ENCODE measurements around the gene LRP5. TPM values are rescaled to one million over a fixed set of nuclear protein-coding genes. Genes with fewer than 3 reads are reported as not detected.
A peak's percentile ranks its signal among the peaks of the same experiment; 100 is the strongest.

The LRP5 gene
- polyA plus RNA-seq, 3 donors, result 0.23 to 0.29 TPM; not detected in 1

DNA sequence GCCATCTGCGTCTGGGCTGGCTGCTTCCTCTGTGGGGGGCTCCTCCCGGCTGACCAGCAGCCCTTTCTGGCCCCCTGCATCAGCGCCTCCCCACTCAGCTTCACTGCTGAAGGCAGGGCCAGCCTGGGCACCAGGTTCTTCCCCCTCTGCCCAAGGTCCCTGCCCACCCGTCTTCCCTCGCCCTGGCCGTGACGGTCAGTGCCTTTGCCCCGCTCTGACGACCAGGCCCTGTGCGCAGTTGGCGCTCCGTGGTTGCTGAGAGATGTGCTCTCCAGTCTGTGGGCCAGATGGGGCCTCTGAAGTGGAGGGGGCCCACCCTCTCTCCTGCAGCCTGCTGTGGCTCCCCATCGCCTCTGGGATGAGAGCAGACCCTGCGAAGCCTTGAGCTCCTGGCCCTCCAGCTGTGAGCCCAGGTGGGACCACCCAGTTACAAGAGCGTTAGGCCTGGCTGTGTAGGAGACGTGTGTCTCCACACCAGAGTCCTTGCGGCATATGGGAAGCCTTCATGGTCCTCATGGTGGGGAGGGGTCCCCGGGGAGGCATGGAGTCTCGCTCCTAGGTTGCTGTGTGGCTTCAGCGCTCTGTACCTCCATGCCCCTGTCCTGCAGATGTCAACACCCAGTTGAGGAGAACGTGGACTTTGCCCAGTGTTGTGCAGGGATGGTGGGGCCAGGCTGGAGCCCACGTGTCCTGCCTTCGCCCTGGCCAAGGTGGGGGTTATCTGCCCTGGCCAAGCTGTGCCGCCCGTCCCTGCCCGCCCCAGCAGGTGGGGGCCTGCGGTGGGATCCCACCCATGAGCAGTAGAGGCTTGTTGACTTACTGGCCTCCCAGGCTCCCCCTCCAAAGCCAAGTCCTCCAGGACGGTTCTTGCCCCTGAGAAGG is 14.2 kb downstream of the LRP5 start:
- DNase-seq, result no peak
- Histone ChIP-seq H3K4me1 (ENCODE audit: control insufficient read depth in 1 of 2, insufficient read depth in 2 of 2, low read length in 2 of 2) (peaks cover 26 to 32% of the 10 kb centered on the region in 2 donors), H3K4me2 (replicated peaks; ENCODE audit: extremely low read depth, low read length, poor library complexity, severe bottlenecking) (no peak overlapping the region), H2AFZ (ENCODE audit: insufficient read depth, low read depth, low read length, poor library complexity, severe bottlenecking) (no peak overlapping the region), H3K27ac (ENCODE audit: low read depth in 1 of 2, low read length in 2 of 2) (no peak overlapping the region), H4K20me1 (ENCODE audit: insufficient read depth, low read length) (no peaks in the 10 kb centered on the region), H3K9ac (ENCODE audit: insufficient read depth, low read length, poor library complexity, severe bottlenecking) (no peak overlapping the region), H3K27me3 (ENCODE audit: control insufficient read depth in 2 of 2, insufficient read depth in 2 of 2, low read length in 2 of 2) (peaks cover 0 to 6% of the 10 kb centered on the region in 2 donors), H3K36me3 (replicated peaks in 1 of 2; ENCODE audit: control insufficient read depth in 1 of 2, insufficient read depth in 2 of 2, low read length in 2 of 2) (no peaks in the 10 kb centered on the region), H3K79me2 (ENCODE audit: insufficient read depth, low read length) (no peaks in the 10 kb centered on the region), H3K9me3 (replicated peaks in 1 of 2; ENCODE audit: control insufficient read depth in 1 of 2, insufficient read depth in 1 of 2, low read length in 2 of 2) (no peaks in the 10 kb centered on the region), H3K4me3 (replicated peaks in 1 of 3; ENCODE audit: low read depth in 2 of 3, low read length in 3 of 3) (no peak overlapping the region)
- WGBS (ENCODE audit: insufficient coverage), result 90% methylated on average over 22 of the region's 28 CpGs
- H3K4me3 Mint-ChIP-seq, result no peak overlapping the region
- no peak overlapping the region for H3K27ac Mint-ChIP-seq
- peaks cover 30% of the 10 kb centered on the region for H3K4me1 Mint-ChIP-seq
- H3K9me3 Mint-ChIP-seq, result peaks cover 0 to 3% (median 0%) of the 10 kb centered on the region in 7 donors
- no peaks in the 10 kb centered on the region for H3K36me3 Mint-ChIP-seq
- TF ChIP-seq, protein P1, sequence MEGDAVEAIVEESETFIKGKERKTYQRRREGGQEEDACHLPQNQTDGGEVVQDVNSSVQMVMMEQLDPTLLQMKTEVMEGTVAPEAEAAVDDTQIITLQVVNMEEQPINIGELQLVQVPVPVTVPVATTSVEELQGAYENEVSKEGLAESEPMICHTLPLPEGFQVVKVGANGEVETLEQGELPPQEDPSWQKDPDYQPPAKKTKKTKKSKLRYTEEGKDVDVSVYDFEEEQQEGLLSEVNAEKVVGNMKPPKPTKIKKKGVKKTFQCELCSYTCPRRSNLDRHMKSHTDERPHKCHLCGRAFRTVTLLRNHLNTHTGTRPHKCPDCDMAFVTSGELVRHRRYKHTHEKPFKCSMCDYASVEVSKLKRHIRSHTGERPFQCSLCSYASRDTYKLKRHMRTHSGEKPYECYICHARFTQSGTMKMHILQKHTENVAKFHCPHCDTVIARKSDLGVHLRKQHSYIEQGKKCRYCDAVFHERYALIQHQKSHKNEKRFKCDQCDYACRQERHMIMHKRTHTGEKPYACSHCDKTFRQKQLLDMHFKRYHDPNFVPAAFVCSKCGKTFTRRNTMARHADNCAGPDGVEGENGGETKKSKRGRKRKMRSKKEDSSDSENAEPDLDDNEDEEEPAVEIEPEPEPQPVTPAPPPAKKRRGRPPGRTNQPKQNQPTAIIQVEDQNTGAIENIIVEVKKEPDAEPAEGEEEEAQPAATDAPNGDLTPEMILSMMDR (IDR thresholded peaks at IDR 0.05), result no peak
- intact Hi-C loops (cut with micrococcal nuclease), result no loop called here
- H3K27me3 Mint-ChIP-seq (ENCODE audit: low read depth in 3 of 3), result peaks cover 2 to 14% (median 12%) of the 10 kb centered on the region in 3 donors

DNA sequence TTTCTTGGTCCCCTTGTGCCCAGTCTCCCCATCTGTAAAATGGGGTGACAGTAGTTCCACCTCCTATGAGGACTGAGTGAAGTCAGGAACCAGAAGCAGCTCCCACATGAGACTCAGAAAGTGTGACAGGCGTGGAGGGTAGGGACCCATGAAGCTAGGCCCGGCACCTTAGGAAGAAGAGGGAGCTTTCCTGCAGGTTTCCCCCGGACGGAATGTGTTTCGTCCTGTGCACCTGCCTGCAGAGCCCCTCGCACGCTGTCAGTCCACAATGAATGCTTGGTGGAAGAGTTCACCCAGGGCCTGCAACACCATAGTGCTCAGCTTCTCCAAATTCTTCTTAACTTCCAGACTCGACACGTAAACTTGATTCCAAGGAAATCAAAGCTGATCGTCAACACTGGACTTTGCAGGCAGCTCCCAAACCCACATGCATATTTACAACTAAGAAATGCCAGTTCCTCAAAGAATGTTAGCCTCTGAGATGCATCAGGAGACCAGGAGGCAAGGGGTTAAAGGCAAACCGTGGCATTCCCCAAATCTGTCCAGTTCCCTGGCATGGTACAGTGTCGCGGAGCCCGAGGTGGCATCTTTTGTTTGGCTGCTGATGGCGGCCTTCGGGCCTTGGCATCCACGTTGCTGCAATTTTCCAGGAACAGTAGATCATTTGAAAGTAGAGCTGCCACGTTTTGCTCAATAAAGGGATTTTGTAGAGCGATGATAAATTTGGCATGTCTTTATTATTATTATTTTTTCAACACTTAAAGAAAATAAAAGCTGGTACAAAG is 15.4 kb downstream of the LRP5 start:
- H3K4me1 ChIP-seq (ENCODE audit: control insufficient read depth in 1 of 2, insufficient read depth in 2 of 2, low read length in 2 of 2), result peaks cover 26 to 33% of the 10 kb centered on the region in 2 donors
- no peaks in the 10 kb centered on the region for H3K9me3 ChIP-seq (replicated peaks in 1 of 2; ENCODE audit: control insufficient read depth in 1 of 2, insufficient read depth in 1 of 2, low read length in 2 of 2)
- no peaks in the 10 kb centered on the region for H3K36me3 ChIP-seq (replicated peaks in 1 of 2; ENCODE audit: control insufficient read depth in 1 of 2, insufficient read depth in 2 of 2, low read length in 2 of 2)
- H2AFZ ChIP-seq (ENCODE audit: insufficient read depth, low read depth, low read length, poor library complexity, severe bottlenecking), result no peak overlapping the region
- TF ChIP-seq, protein P1 (IDR thresholded peaks at IDR 0.05), result no peak
- no peaks in the 10 kb centered on the region for H3K36me3 Mint-ChIP-seq
- no peaks in the 10 kb centered on the region for H3K79me2 ChIP-seq (ENCODE audit: insufficient read depth, low read length)
- intact Hi-C loops (cut with micrococcal nuclease), result no loop called here
- no peak overlapping the region for H3K27ac ChIP-seq (ENCODE audit: low read depth in 1 of 2, low read length in 2 of 2)
- peaks cover 0 to 6% of the 10 kb centered on the region in 2 donors for H3K27me3 ChIP-seq (ENCODE audit: control insufficient read depth in 2 of 2, insufficient read depth in 2 of 2, low read length in 2 of 2)
- no peak overlapping the region for H3K9ac ChIP-seq (ENCODE audit: insufficient read depth, low read length, poor library complexity, severe bottlenecking)
- 59% methylated on average over 14 of the region's 19 CpGs for WGBS (ENCODE audit: insufficient coverage)
- peaks cover 2 to 14% (median 14%) of the 10 kb centered on the region in 3 donors for H3K27me3 Mint-ChIP-seq (ENCODE audit: low read depth in 3 of 3)
- H3K27ac Mint-ChIP-seq, result peak overlapping the region in 1 of 7 donors; percentile 68
- peaks cover 0 to 3% (median 0%) of the 10 kb centered on the region in 7 donors for H3K9me3 Mint-ChIP-seq
- H3K4me3 Mint-ChIP-seq, result peak overlapping the region in 1 of 2 donors; percentile 73
- peak overlapping the region in 1 of 3 experiments; percentile 20 for H3K4me3 ChIP-seq (replicated peaks in 1 of 3; ENCODE audit: low read depth in 2 of 3, low read length in 3 of 3)
- DNase-seq, result no peak
- peaks cover 31% of the 10 kb centered on the region for H3K4me1 Mint-ChIP-seq
- H4K20me1 ChIP-seq (ENCODE audit: insufficient read depth, low read length), result no peaks in the 10 kb centered on the region
- peak overlapping the region; percentile 46 for H3K4me2 ChIP-seq (replicated peaks; ENCODE audit: extremely low read depth, low read length, poor library complexity, severe bottlenecking)

Measured in CD14-positive monocyte (primary cell).